Neural progenitor cell (in vitro differentiated cells): Measurements from ENCODE around the gene ZBTB7B. TPM values are rescaled to one million over a fixed set of nuclear protein-coding genes. Genes with fewer than 3 reads are reported as not detected.

Experiments used
- DNase-seq: peaks from one replicate; pipeline ENCODE4 v3.0.0-alpha.2; 2016; ENCODE audit warnings: low spot score
- H2AFZ ChIP-seq: fragments of 200-600 bp; sonication (generic); replicated peaks from 2 replicates; pipeline ENCODE4 v1.6.1; 2016; ENCODE audit warnings: antibody characterized with exemption
- H3F3A ChIP-seq: fragments of 200-600 bp; sonication (generic); 2 replicates; pipeline ENCODE4 v1.6.1; 2016; ENCODE audit warnings: antibody characterized with exemption, low read depth
- H3K27ac ChIP-seq: fragments of 200-600 bp; sonication (generic); 2 replicates; pipeline ENCODE4 v1.5.1; 2016; ENCODE audit warnings: mild to moderate bottlenecking
- H3K27me3 ChIP-seq: fragments of 200-600 bp; sonication (generic); 2 replicates; pipeline ENCODE4 v1.6.1; 2016; ENCODE audit warnings: mild to moderate bottlenecking, moderate library complexity
- H3K36me3 ChIP-seq: fragments of 200-600 bp; sonication (generic); 2 replicates; pipeline ENCODE4 v1.5.1; 2016
- H3K4me1 ChIP-seq: fragments of 200-600 bp; sonication (generic); 2 replicates; pipeline ENCODE4 v1.6.1; 2016; ENCODE audit warnings: mixed run types
- H3K4me2 ChIP-seq: fragments of 200-600 bp; sonication (generic); 2 replicates; pipeline ENCODE4 v1.6.1; 2016
- H3K4me3 ChIP-seq: fragments of 200-600 bp; sonication (generic); 2 replicates; pipeline ENCODE4 v1.5.1; 2016
- H3K79me2 ChIP-seq: fragments of 200-600 bp; sonication (generic); 2 replicates; pipeline ENCODE4 v1.6.1; 2016; ENCODE audit warnings: low read depth
- H3K9ac ChIP-seq: fragments of 200-600 bp; sonication (generic); 2 replicates; pipeline ENCODE4 v1.6.1; 2016
- H3K9me3 ChIP-seq: fragments of 200-600 bp; sonication (generic); 2 replicates; pipeline ENCODE4 v1.5.1; 2016; ENCODE audit warnings: low read depth
- H4K20me1 ChIP-seq: fragments of 200-600 bp; sonication (generic); 2 replicates; pipeline ENCODE4 v1.6.1; 2016; ENCODE audit warnings: low read depth
- H3K27ac Mint-ChIP-seq: 3 replicates; pipeline ENCODE4 v1.8.0; 2021; ENCODE audit warnings: mixed read lengths
- H3K27me3 Mint-ChIP-seq: 2 replicates; pipeline ENCODE4 v1.8.0; 2022; ENCODE audit warnings: low read depth, mild to moderate bottlenecking, inconsistent platforms, moderate library complexity, mixed read lengths; ENCODE audit not compliant: insufficient read depth
- H3K36me3 Mint-ChIP-seq: 3 replicates; pipeline ENCODE4 v1.8.0; 2021; ENCODE audit warnings: mixed read lengths
- H3K4me1 Mint-ChIP-seq: 3 replicates; pipeline ENCODE4 v1.8.0; 2021; ENCODE audit warnings: mixed read lengths
- H3K4me3 Mint-ChIP-seq: 3 replicates; pipeline ENCODE4 v1.8.0; 2021; ENCODE audit warnings: mild to moderate bottlenecking, moderate library complexity, mixed read lengths
- H3K9me3 Mint-ChIP-seq: 3 replicates; pipeline ENCODE4 v1.8.0; 2020; ENCODE audit warnings: mixed read lengths
- CTCF ChIP-seq: fragments of 200-600 bp; sonication (generic); IDR thresholded peaks from 2 replicates; pipeline ENCODE4 v1.5.1; 2017; ENCODE audit warnings: antibody characterized with exemption, mild to moderate bottlenecking
- EZH2 ChIP-seq: fragments of 200-600 bp; sonication (generic); IDR thresholded peaks from 2 replicates; pipeline ENCODE4 v1.6.1; 2017; ENCODE audit warnings: antibody characterized with exemption, mild to moderate bottlenecking, moderate library complexity
- EZH2phosphoT487 ChIP-seq: fragments of 200-600 bp; sonication (generic); IDR thresholded peaks from 2 replicates; pipeline ENCODE4 v1.6.1; 2017; ENCODE audit warnings: antibody characterized with exemption
- total RNA-seq: library from RNA; depleted of rRNA; stranded (reverse); fragments of >200 nt; gene quantifications from 2 replicates; pipeline ENCODE4 v1.2.3, GENCODE V29; 2015; ENCODE audit warnings: low replicate concordance

ZBTB7B gene
- total RNA-seq, 1 donor from 2014 or later: 4.7 TPM

GRCh38 chr1:155037851-155038441 is 35.3 kb downstream of the ZBTB7B start:
- no peak overlapping the region for H3K9ac ChIP-seq
- H3K4me1 Mint-ChIP-seq: peaks cover 13% of the 10 kb centered on the region
- H3K9me3 ChIP-seq: no peaks in the 10 kb centered on the region
- no peaks in the 10 kb centered on the region for H3K27me3 ChIP-seq
- peaks cover 8% of the 10 kb centered on the region for H3K27me3 Mint-ChIP-seq
- no peak overlapping the region for H3K4me3 Mint-ChIP-seq
- no peak overlapping the region for H3K27ac Mint-ChIP-seq
- TF ChIP-seq EZH2 (no peak), EZH2phosphoT487 (no peak), CTCF (no peak)
- H3K27ac ChIP-seq: no peak overlapping the region
- H3K9me3 Mint-ChIP-seq: no peaks in the 10 kb centered on the region
- H2AFZ ChIP-seq: no peak overlapping the region
- H3K36me3 Mint-ChIP-seq: no peaks in the 10 kb centered on the region
- no peaks in the 10 kb centered on the region for H4K20me1 ChIP-seq
- no peaks in the 10 kb centered on the region for H3K36me3 ChIP-seq
- H3K4me1 ChIP-seq: peaks cover 12% of the 10 kb centered on the region
- no peak overlapping the region for H3K4me3 ChIP-seq
- H3K79me2 ChIP-seq: no peaks in the 10 kb centered on the region
- DNase-seq: no peak
- H3F3A ChIP-seq: no peaks in the 10 kb centered on the region
- H3K4me2 ChIP-seq: no peak overlapping the region

- peak overlapping the region; percentile 29 for H3K4me3 Mint-ChIP-seq
- no peak overlapping the region for H3K4me3 ChIP-seq
Observed at GRCh38 chr1:155038602-155039307, 36.2 kb downstream of the ZBTB7B start.

GRCh38 chr1:155039308-155039669 is 36.7 kb downstream of the ZBTB7B start:
- no peak overlapping the region for H2AFZ ChIP-seq
- H3K4me2 ChIP-seq: no peak overlapping the region
- no peak overlapping the region for H3K4me3 ChIP-seq
- H3K27me3 ChIP-seq: no peaks in the 10 kb centered on the region
- H3K79me2 ChIP-seq: no peaks in the 10 kb centered on the region
- no peak overlapping the region for H3K27ac ChIP-seq
- no peak overlapping the region for H3K27ac Mint-ChIP-seq
- H3K27me3 Mint-ChIP-seq: peaks cover 11% of the 10 kb centered on the region
- no peak overlapping the region for H3K4me3 Mint-ChIP-seq
- no peaks in the 10 kb centered on the region for H4K20me1 ChIP-seq
- H3K9me3 Mint-ChIP-seq: no peaks in the 10 kb centered on the region
- H3K9me3 ChIP-seq: no peaks in the 10 kb centered on the region
- no peaks in the 10 kb centered on the region for H3F3A ChIP-seq
- peaks cover 17% of the 10 kb centered on the region for H3K4me1 Mint-ChIP-seq
- H3K9ac ChIP-seq: no peak overlapping the region
- no peak for DNase-seq
- H3K36me3 Mint-ChIP-seq: no peaks in the 10 kb centered on the region
- H3K4me1 ChIP-seq: peaks cover 12% of the 10 kb centered on the region
- H3K36me3 ChIP-seq: no peaks in the 10 kb centered on the region
- TF ChIP-seq CTCF (no peak), EZH2phosphoT487 (no peak), EZH2 (no peak)

More at GRCh38 chr1:155038602-155039307, 36.2 kb downstream of the ZBTB7B start:
- Histone ChIP-seq H3K4me2 (no peak overlapping the region), H3K9me3 (no peaks in the 10 kb centered on the region), H3K27me3 (no peaks in the 10 kb centered on the region), H4K20me1 (no peaks in the 10 kb centered on the region), H3F3A (no peaks in the 10 kb centered on the region), H3K4me1 (peaks cover 12% of the 10 kb centered on the region), H3K79me2 (no peaks in the 10 kb centered on the region), H2AFZ (no peak overlapping the region), H3K9ac (no peak overlapping the region), H3K27ac (no peak overlapping the region), H3K36me3 (no peaks in the 10 kb centered on the region)
- H3K27me3 Mint-ChIP-seq: peaks cover 8% of the 10 kb centered on the region
- H3K9me3 Mint-ChIP-seq: no peaks in the 10 kb centered on the region
- TF ChIP-seq EZH2phosphoT487: no peak
- TF ChIP-seq EZH2: no peak
- TF ChIP-seq CTCF: no peak
- H3K27ac Mint-ChIP-seq: peak overlapping the region; percentile 15
- no peak for DNase-seq
- H3K4me1 Mint-ChIP-seq: peaks cover 13% of the 10 kb centered on the region
- H3K36me3 Mint-ChIP-seq: no peaks in the 10 kb centered on the region
